Ramos (cell line): Measurements from ENCODE around the gene DCAF17.
"Not testable (repeated sequence)": the region's sequence is repeated elsewhere in the genome, so short reads cannot be mapped to it uniquely, and the experiment has no call there.

Experiments
- in situ Hi-C: fragments of 300-500 bp; cut with MboI; formaldehyde crosslinking; loops from one replicate; pipeline ENCODE4 v1.14.3; 2022; ENCODE audit warnings: low sequenced_read_pairs; ENCODE audit not compliant: unreplicated experiment

The DCAF17 gene

GRCh38 chr2:171447675-171448074 is 13.6 kb downstream of the DCAF17 start:
- in situ Hi-C loops = no loop called here

- in situ Hi-C loops = no loop called here
Measured at GRCh38 chr2:171451074-171451473, 17.0 kb downstream of the DCAF17 start.

GRCh38 chr2:171452773-171453172 is 18.7 kb downstream of the DCAF17 start:
- in situ Hi-C loops = no loop called here

- in situ Hi-C loops = no loop called here
Measured at GRCh38 chr2:171459498-171459897, 25.5 kb downstream of the DCAF17 start.

GRCh38 chr2:171460537-171460936 is 26.5 kb downstream of the DCAF17 start:
- in situ Hi-C loops = no loop called here

GRCh38 chr2:171469176-171469575 is 35.1 kb downstream of the DCAF17 start:
- in situ Hi-C loops = no loop called here

GRCh38 chr2:171470129-171470528 is 36.1 kb downstream of the DCAF17 start:
- in situ Hi-C loops = no loop called here

- in situ Hi-C loops = no loop called here
Measured at GRCh38 chr2:171475979-171476378, 42.0 kb downstream of the DCAF17 start.

- in situ Hi-C loops = no loop called here
Measured at GRCh38 chr2:171478345-171478744, 44.3 kb downstream of the DCAF17 start.

- in situ Hi-C loops = no loop called here
Measured at GRCh38 chr2:171479154-171479814, 45.3 kb downstream of the DCAF17 start.

- in situ Hi-C loops = no loop called here
Measured at GRCh38 chr2:171480908-171481307, 46.9 kb downstream of the DCAF17 start.

- in situ Hi-C loops = no loop called here
Measured at GRCh38 chr2:171482308-171482707, 48.3 kb downstream of the DCAF17 start.

- in situ Hi-C loops = no loop called here
Measured at GRCh38 chr2:171482877-171483276, 48.9 kb downstream of the DCAF17 start.

- in situ Hi-C loops = no loop called here
Measured at GRCh38 chr2:171483793-171484192, 49.8 kb downstream of the DCAF17 start.

- in situ Hi-C loops = no loop called here
Measured at GRCh38 chr2:171485116-171485515, 51.1 kb downstream of the DCAF17 start.

GRCh38 chr2:171487201-171487600 is 53.2 kb downstream of the DCAF17 start:
- in situ Hi-C loops = no loop called here

- in situ Hi-C loops = no loop called here
Measured at GRCh38 chr2:171487803-171488259, 53.8 kb downstream of the DCAF17 start.

- in situ Hi-C loops = no loop called here
Measured at GRCh38 chr2:171490577-171490976, 56.6 kb downstream of the DCAF17 start.

GRCh38 chr2:171491292-171491691 is 57.3 kb downstream of the DCAF17 start:
- in situ Hi-C loops = no loop called here

- in situ Hi-C loops = no loop called here
Measured at GRCh38 chr2:171492664-171493063, 58.6 kb downstream of the DCAF17 start.

GRCh38 chr2:171497664-171498063 is 63.6 kb downstream of the DCAF17 start:
- in situ Hi-C loops = not testable (repeated sequence)

- in situ Hi-C loops = no loop called here
Measured at GRCh38 chr2:171505374-171505773, 71.3 kb downstream of the DCAF17 start.
